Lower lobe of right lung (tissue), 2 donors: ENCODE data around the gene DIAPH3. TPM values are rescaled to one million over a fixed set of nuclear protein-coding genes. Genes with fewer than 3 reads are reported as not detected.

Experiments
- ATAC-seq, 2 donors: fragments of 200-7000 bp; cut with Tn5 transposase; one replicate each; pipeline ENCODE4 v1.9.1; 2020 to 2022; ENCODE audit warnings: mild to moderate bottlenecking in 2 of 2, moderate library complexity in 2 of 2
- DNase-seq: peaks from one replicate; pipeline ENCODE4 v3.0.0-alpha.2; 2020
- H3K27ac ChIP-seq: fragments of 200-600 bp; one replicate; pipeline ENCODE4 v1.8.0; 2022
- H3K27me3 ChIP-seq: fragments of 200-600 bp; one replicate; pipeline ENCODE4 v1.8.0; 2022; ENCODE audit warnings: low read depth
- H3K36me3 ChIP-seq: fragments of 200-600 bp; one replicate; pipeline ENCODE4 v1.8.0; 2022; ENCODE audit warnings: mild to moderate bottlenecking
- H3K4me1 ChIP-seq: fragments of 200-600 bp; one replicate; pipeline ENCODE4 v1.8.0; 2022
- H3K4me3 ChIP-seq: fragments of 200-600 bp; one replicate; pipeline ENCODE4 v1.8.0; 2022; ENCODE audit warnings: mild to moderate bottlenecking
- H3K9me3 ChIP-seq: fragments of 200-600 bp; one replicate; pipeline ENCODE4 v1.8.0; 2022
- intact Hi-C: fragments of 100-400 bp; cut with DNase I; formaldehyde crosslinking; loops from one replicate; pipeline ENCODE4 v1.11.0; 2022
- total RNA-seq: library from RNA; stranded (reverse); fragmentation: NEBNext Ultra II Directional; extraction: Animal tissue kit (Norgen Biotek cat#: 25700); gene quantifications from one replicate; pipeline ENCODE4 v1.2.1, GENCODE V29; 2021
- TF ChIP-seq, protein P1 (sequence below): fragments of 200-600 bp; IDR thresholded peaks from one replicate; pipeline ENCODE4 v1.8.0; 2022; ENCODE audit warnings: antibody characterized with exemption, mild to moderate bottlenecking
- donor health status: DM: no; HTN: yes; CAD: no; lungs with severe emphysema.

DIAPH3 gene
- total RNA-seq, 1 donor from 2014 or later: 3.2 TPM

DNA sequence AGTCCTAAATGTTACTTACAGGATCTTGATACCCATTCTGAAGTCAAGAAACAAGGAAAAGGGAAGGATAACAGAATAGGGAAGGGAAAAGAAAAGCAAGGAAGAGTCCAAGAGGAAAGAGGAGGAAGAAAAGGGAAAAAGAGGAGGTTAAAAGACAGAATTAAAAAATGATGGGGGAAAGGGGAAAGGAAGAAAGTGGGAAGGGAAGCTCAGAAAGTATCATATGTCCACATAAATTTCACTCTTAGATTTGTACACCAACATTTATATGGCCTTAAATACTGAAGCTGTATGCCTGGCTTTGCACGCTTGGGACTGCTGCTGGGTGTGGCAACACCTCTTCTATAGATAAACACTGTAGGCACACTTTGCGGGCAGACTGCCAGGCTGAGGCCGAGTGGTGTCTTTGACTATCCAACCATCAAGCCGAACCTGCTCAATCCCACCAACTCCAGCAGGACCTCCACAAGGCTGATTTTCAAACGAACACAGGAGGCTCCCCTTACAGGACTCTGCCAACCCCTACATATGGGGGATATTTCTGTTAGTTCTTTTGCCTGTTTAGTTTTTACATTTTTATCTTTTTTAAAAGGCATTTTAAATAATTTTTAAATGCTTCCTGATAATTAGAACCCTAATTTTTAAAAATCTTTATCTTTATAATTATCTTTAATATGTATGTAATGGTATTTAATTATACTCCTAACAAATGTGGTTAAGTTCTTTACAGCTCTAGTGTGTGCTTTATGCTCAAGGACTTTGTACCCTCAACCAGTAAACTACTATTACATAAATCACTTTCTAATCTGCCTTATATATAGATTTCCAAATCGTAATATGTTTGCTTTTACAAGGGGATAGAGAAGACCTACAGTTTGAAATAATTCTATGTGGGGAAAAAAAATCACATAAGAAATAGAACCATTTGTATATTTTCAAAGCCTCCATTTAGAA lies 154.2 kb downstream of the DIAPH3 start:
- Histone ChIP-seq H3K9me3 (no peaks in the 10 kb centered on the region), H3K27me3 (no peaks in the 10 kb centered on the region), H3K36me3 (no peaks in the 10 kb centered on the region), H3K4me1 (no peaks in the 10 kb centered on the region), H3K4me3 (no peak overlapping the region), H3K27ac (no peak overlapping the region)
- DNase-seq (no peak), ATAC-seq (peak in 1 of 2 donors; percentile 31)
- intact Hi-C loops: no loop called here
- TF ChIP-seq, protein P1, sequence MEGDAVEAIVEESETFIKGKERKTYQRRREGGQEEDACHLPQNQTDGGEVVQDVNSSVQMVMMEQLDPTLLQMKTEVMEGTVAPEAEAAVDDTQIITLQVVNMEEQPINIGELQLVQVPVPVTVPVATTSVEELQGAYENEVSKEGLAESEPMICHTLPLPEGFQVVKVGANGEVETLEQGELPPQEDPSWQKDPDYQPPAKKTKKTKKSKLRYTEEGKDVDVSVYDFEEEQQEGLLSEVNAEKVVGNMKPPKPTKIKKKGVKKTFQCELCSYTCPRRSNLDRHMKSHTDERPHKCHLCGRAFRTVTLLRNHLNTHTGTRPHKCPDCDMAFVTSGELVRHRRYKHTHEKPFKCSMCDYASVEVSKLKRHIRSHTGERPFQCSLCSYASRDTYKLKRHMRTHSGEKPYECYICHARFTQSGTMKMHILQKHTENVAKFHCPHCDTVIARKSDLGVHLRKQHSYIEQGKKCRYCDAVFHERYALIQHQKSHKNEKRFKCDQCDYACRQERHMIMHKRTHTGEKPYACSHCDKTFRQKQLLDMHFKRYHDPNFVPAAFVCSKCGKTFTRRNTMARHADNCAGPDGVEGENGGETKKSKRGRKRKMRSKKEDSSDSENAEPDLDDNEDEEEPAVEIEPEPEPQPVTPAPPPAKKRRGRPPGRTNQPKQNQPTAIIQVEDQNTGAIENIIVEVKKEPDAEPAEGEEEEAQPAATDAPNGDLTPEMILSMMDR: no peak

- DNase-seq (no peak), ATAC-seq (no peak)
- Histone ChIP-seq H3K9me3 (no peaks in the 10 kb centered on the region), H3K27ac (no peak overlapping the region), H3K4me1 (no peaks in the 10 kb centered on the region), H3K4me3 (no peak overlapping the region), H3K27me3 (no peaks in the 10 kb centered on the region), H3K36me3 (no peaks in the 10 kb centered on the region)
- intact Hi-C loops: no loop called here
- TF ChIP-seq, protein P1: no peak
Observed at GRCh38 chr13:60001889-60002288, 161.8 kb downstream of the DIAPH3 start.

- no peaks in the 10 kb centered on the region for H3K4me1 ChIP-seq
- TF ChIP-seq, protein P1: no peak
- no peaks in the 10 kb centered on the region for H3K27me3 ChIP-seq
- intact Hi-C loops: no loop called here
- DNase-seq (no peak), ATAC-seq (no peak)
- H3K36me3 ChIP-seq: no peaks in the 10 kb centered on the region
- no peaks in the 10 kb centered on the region for H3K9me3 ChIP-seq
- no peak overlapping the region for H3K4me3 ChIP-seq
- no peak overlapping the region for H3K27ac ChIP-seq
Observed at GRCh38 chr13:60000976-60001375, 162.8 kb downstream of the DIAPH3 start.

- Histone ChIP-seq H3K9me3 (no peaks in the 10 kb centered on the region), H3K27me3 (no peaks in the 10 kb centered on the region), H3K4me1 (no peaks in the 10 kb centered on the region), H3K4me3 (no peak overlapping the region), H3K27ac (no peak overlapping the region), H3K36me3 (no peaks in the 10 kb centered on the region)
- DNase-seq (no peak), ATAC-seq (no peak)
- TF ChIP-seq, protein P1: no peak
- intact Hi-C loops: no loop called here
Observed at GRCh38 chr13:60000081-60000480, 163.6 kb downstream of the DIAPH3 start.

DNA sequence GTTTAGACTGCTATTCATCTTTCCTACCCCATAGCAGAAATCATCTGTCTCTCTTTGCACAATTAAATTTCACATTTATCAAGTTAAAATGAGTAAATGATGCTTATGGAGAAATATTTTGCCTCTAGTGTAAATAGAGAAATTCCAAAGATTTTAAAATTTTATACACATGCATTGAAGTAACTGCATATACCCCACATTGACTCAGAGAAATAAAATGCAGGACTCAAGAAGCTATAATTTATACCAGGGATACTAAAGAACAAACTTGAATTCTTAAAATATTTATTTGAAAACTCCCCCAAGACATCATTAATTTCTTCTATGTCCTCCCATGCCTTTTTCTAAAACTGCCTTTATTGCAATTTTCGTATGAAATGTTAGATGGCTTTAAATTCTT lies 165.8 kb downstream of the DIAPH3 start:
- intact Hi-C loops: no loop called here
- TF ChIP-seq, protein P1: no peak
- Histone ChIP-seq H3K27ac (no peak overlapping the region), H3K9me3 (no peaks in the 10 kb centered on the region), H3K27me3 (no peaks in the 10 kb centered on the region), H3K36me3 (no peaks in the 10 kb centered on the region), H3K4me3 (no peak overlapping the region), H3K4me1 (no peaks in the 10 kb centered on the region)
- DNase-seq (no peak), ATAC-seq (no peak)
